HL-60 (cell line): Measurements from ENCODE around the gene KRT9.
"Not testable (repeated sequence)": the region's sequence is repeated elsewhere in the genome, so short reads cannot be mapped to it uniquely, and the experiment has no call there.

Experiments
- DNase-seq, 2 experiments: peaks; one replicate each; pipeline ENCODE4 v3.0.0-alpha.2; 2010 to 2020; ENCODE audit warnings: low read depth in 1 of 2, low spot score in 1 of 2
- H3K27ac ChIP-seq: fragments of 250-450 bp; sonication (Bioruptor Pico); replicated peaks from 2 replicates; pipeline ENCODE4 v1.5.1; 2020; ENCODE audit warnings: mild to moderate bottlenecking, moderate library complexity
- H3K27me3 ChIP-seq: fragments of 250-450 bp; sonication (Bioruptor Pico); 2 replicates; pipeline ENCODE4 v1.5.1; 2021; ENCODE audit warnings: mild to moderate bottlenecking, moderate library complexity; ENCODE audit not compliant: insufficient read depth, poor library complexity, severe bottlenecking
- H3K4me3 ChIP-seq: replicated peaks from 2 replicates; pipeline ENCODE4 v1.5.1; 2011; ENCODE audit warnings: mild to moderate bottlenecking, control low read depth, low read length; ENCODE audit not compliant: insufficient read depth
- GABPA ChIP-seq: IDR thresholded peaks from 2 replicates; pipeline ENCODE4 v1.6.1; 2012; ENCODE audit warnings: low read depth
- POLR2AphosphoS5 ChIP-seq: IDR thresholded peaks from 2 replicates; pipeline ENCODE4 v1.6.1; 2012; ENCODE audit warnings: low read depth
- SPI1 ChIP-seq: IDR thresholded peaks from 2 replicates; pipeline ENCODE4 v1.6.1; 2012; ENCODE audit warnings: low read depth, mild to moderate bottlenecking, borderline replicate concordance
- long read RNA-seq: library from polyadenylated mRNA; unstranded; transcript quantifications from one replicate; pipeline ENCODE4 v2.0.0, GENCODE V29; 2020
- TF ChIP-seq, protein P1 (sequence below): IDR thresholded peaks from 2 replicates; pipeline ENCODE4 v1.6.1; 2012; ENCODE audit warnings: low read depth; ENCODE audit not compliant: insufficient replicate concordance
- TF ChIP-seq, protein P2 (sequence below): IDR thresholded peaks from one replicate; pipeline ENCODE4 v1.5.1; 2011; ENCODE audit warnings: low read length, control low read depth, inconsistent platforms; ENCODE audit not compliant: insufficient read depth

KRT9 gene, protein sequence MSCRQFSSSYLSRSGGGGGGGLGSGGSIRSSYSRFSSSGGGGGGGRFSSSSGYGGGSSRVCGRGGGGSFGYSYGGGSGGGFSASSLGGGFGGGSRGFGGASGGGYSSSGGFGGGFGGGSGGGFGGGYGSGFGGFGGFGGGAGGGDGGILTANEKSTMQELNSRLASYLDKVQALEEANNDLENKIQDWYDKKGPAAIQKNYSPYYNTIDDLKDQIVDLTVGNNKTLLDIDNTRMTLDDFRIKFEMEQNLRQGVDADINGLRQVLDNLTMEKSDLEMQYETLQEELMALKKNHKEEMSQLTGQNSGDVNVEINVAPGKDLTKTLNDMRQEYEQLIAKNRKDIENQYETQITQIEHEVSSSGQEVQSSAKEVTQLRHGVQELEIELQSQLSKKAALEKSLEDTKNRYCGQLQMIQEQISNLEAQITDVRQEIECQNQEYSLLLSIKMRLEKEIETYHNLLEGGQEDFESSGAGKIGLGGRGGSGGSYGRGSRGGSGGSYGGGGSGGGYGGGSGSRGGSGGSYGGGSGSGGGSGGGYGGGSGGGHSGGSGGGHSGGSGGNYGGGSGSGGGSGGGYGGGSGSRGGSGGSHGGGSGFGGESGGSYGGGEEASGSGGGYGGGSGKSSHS
- long read RNA-seq: 0 reads

DNA sequence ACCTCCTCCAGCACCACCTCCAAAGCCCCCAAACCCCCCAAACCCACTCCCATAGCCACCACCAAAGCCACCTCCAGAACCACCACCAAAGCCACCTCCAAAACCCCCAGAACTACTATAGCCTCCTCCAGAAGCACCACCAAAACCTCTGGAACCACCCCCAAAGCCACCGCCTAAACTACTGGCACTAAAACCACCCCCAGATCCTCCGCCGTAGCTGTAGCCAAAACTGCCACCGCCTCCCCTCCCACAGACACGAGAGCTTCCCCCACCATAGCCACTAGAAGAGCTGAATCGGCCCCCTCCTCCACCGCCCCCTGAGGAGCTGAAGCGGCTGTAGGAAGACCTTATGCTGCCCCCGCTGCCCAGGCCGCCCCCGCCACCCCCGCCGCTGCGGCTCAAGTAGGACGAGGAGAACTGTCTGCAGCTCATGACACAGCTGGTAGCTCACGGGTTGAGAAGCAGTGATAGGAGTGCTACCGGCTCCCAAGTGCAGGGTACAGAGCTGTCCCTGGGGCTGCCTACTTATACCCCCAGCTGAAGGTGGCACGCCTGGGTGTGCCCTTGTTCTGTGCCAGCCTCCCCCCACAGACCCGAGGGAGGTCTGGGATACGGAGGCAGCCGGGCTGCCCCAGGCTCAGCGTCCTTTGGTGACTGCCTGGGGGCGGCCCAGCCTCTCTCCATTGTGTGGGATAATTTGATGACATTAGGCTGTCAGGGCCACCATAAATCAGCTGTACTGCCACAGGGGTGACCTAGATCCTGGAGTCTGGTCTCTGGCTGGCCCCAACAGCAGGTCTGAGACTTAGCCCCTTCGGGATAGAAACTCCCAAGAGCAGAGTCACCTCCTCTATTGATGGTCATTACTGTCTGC, at the start of gene KRT9:
TSS of gene KRT9 (minus strand) at position 499 of the 874 bp plus-strand sequence. CDS start at position 432, 67 bp downstream.
- no peak for DNase-seq
- Histone ChIP-seq H3K27me3 (no peaks in the 10 kb centered on the region), H3K4me3 (no peak within 1 kb of the TSS), H3K27ac (no peak within 1 kb of the TSS)
- TF ChIP-seq, protein P1, sequence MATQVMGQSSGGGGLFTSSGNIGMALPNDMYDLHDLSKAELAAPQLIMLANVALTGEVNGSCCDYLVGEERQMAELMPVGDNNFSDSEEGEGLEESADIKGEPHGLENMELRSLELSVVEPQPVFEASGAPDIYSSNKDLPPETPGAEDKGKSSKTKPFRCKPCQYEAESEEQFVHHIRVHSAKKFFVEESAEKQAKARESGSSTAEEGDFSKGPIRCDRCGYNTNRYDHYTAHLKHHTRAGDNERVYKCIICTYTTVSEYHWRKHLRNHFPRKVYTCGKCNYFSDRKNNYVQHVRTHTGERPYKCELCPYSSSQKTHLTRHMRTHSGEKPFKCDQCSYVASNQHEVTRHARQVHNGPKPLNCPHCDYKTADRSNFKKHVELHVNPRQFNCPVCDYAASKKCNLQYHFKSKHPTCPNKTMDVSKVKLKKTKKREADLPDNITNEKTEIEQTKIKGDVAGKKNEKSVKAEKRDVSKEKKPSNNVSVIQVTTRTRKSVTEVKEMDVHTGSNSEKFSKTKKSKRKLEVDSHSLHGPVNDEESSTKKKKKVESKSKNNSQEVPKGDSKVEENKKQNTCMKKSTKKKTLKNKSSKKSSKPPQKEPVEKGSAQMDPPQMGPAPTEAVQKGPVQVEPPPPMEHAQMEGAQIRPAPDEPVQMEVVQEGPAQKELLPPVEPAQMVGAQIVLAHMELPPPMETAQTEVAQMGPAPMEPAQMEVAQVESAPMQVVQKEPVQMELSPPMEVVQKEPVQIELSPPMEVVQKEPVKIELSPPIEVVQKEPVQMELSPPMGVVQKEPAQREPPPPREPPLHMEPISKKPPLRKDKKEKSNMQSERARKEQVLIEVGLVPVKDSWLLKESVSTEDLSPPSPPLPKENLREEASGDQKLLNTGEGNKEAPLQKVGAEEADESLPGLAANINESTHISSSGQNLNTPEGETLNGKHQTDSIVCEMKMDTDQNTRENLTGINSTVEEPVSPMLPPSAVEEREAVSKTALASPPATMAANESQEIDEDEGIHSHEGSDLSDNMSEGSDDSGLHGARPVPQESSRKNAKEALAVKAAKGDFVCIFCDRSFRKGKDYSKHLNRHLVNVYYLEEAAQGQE: no peak
- TF ChIP-seq POLR2AphosphoS5: no peak
- TF ChIP-seq, protein P2, sequence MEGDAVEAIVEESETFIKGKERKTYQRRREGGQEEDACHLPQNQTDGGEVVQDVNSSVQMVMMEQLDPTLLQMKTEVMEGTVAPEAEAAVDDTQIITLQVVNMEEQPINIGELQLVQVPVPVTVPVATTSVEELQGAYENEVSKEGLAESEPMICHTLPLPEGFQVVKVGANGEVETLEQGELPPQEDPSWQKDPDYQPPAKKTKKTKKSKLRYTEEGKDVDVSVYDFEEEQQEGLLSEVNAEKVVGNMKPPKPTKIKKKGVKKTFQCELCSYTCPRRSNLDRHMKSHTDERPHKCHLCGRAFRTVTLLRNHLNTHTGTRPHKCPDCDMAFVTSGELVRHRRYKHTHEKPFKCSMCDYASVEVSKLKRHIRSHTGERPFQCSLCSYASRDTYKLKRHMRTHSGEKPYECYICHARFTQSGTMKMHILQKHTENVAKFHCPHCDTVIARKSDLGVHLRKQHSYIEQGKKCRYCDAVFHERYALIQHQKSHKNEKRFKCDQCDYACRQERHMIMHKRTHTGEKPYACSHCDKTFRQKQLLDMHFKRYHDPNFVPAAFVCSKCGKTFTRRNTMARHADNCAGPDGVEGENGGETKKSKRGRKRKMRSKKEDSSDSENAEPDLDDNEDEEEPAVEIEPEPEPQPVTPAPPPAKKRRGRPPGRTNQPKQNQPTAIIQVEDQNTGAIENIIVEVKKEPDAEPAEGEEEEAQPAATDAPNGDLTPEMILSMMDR: no peak
- TF ChIP-seq SPI1: no peak
- no peak for TF ChIP-seq GABPA

DNA sequence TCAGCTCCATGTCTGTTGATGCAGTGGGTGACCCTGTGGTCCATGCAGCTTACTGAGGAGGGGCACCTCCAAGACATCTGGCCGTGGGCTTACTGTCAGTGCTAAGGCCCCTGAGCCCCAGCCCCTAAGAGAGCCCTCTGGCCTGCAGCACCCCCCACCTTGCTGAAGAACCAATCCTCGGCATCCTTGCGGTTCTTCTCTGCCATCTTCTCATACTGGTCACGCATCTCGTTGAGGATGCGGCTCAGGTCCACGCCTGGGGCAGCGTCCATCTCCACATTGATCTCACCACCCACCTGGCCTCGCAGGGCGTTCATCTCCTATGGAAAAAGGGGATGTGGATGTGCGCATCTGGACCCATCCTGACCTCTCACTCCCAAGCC, 49.6 kb upstream of the KRT9 start:
- DNase-seq, H3K27me3 ChIP-seq, H3K4me3 ChIP-seq, H3K27ac ChIP-seq: not testable (repeated sequence)

DNA sequence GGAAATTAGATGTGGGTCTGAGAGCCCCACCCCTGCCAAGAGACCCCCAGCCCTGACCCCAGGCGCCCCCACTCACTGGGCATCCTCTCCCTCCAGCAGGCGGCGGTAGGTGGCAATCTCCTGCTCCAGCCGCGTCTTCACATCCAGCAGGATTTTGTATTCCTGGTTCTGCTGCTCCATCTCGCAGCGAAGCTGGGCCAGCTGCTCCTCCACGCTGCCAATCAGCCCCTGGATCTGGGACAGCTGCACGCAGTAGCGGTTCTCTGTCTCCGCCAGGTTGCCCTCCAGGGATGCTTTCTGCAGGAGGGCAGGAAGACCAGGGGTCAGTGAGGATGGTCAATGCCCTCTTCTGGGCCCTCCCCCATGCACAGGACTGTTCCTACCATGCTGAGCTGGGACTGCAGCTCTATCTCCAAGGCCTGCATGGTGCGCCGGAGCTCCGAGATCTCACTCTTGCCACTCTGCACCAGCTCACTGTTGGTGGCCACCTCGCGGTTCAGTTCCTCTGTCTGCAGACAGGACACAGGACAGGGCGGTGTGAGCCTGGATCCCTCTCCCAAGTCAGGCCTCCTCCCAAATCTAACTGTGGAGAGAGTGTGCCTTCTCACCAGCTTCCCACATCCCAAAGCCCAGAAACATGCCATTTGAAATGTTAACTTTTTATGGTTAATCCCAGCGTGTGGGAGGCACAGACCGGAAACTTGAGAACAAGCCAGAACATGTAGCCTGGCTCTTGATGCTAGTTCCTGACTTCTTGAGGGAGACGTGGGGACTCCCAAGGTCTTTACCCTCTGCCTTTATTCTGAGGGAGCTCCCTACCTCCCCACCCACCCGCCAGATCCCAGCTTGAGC, 49.0 kb upstream of the KRT9 start:
- Histone ChIP-seq H3K27me3 (no peaks in the 10 kb centered on the region), H3K4me3 (no peak overlapping the region), H3K27ac (no peak overlapping the region)
- TF ChIP-seq GABPA (no peak), SPI1 (no peak)
- TF ChIP-seq, protein P2: no peak
- TF ChIP-seq, protein P1: no peak
- DNase-seq: no peak

DNA sequence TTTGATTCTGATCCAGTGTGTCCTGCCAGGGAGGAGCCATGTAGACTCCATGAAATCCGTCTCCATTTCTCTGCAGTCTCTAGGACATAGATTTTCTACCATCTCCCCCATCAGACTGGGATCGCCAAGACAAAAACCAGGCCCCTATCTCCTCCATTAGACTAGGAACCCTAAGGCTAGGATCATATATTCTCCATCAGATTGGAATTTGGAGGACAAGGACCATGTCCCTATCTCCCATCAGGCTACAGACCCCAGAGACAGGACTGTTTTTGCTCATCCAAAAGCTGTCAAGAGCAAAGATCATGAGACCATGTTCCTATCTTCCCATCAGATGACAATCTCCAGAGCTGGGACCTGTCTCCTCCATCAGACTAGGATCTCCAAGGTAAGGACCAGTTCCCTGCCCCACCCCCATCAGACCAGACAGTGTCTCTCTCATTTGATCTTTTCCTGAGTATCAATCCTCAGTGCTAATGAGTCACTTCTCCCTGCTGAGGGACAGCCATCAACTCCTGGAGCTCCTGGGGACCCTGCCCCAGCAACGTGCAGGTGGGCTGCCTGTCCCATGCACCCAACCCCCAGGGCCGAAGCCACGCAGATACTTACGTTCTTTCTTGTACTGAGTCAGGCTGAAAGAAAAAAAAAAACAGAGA, 48.2 kb upstream of the KRT9 start:
- not testable (repeated sequence) for H3K4me3 ChIP-seq, H3K27ac ChIP-seq, DNase-seq, H3K27me3 ChIP-seq
